ENCODE measurements around the gene HS6ST2. TPM values are rescaled to one million over a fixed set of nuclear protein-coding genes. Genes with fewer than 3 reads are reported as not detected.

The HS6ST2 gene
- total RNA-seq, 4 donors from 2014 or later: 0.14 to 1.1 TPM; not detected in 2

DNA sequence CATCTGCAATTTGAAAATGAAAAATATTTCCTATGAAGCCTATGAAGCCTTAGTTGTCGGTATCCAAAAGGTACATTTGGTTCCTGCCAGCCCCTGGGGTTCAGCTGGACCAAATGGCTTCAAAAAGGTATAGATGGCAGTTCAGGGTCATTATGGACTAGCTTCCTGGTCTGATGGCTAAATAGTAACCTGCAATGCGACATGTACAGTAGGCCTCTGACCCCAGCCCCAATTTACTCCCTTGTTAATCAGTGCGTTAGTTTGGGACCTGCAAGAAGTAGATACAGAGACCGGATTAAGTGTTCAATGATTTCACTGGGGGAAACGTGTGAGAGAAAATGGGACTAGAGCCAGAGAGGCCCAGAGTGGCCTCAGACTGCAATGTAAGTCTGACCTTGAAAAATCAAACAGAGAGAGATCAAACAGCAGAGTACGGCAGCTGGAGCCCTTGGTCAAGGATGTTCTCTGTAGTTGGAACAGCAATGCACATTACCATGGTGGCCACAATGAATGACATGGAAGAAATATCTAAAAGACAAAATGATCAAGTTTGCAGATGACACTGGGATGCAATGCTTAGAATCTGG, 354.6 kb downstream of the HS6ST2 start:
- Histone ChIP-seq H3K27ac (no peak overlapping the region), H3K4me3 (no peak overlapping the region), H3K36me3 (no peaks in the 10 kb centered on the region), H3K4me1 (no peaks in the 10 kb centered on the region), H3K9me3 (no peaks in the 10 kb centered on the region), H3K27me3 (no peaks in the 10 kb centered on the region)
- DNase-seq: no peak
- WGBS, 2 donors (ENCODE audit: low coverage in 1 of 2): 81% methylated on average over 6 of the region's 6 CpGs; no CpG with 5 or more reads in 1 of the 2 donors
- in situ Hi-C loops (cut with MboI; ENCODE audit: low pct_ligation_motif_present in 1 of 4, low pct_unique_long_range_greater_than_20kb in 1 of 4, low sequenced_read_pairs in 3 of 4) (loop anchor here (10.0 to 25.0 kb wide), 3 partner anchors 309 to 741 kb away; no protein-coding TSS in a partner anchor), intact Hi-C loops (cut with DNase I; ENCODE audit: low total_unique reads) (no loop called here)
- TF ChIP-seq POLR2A (IDR thresholded peaks at IDR 0.05) (no peak), EP300 (IDR thresholded peaks at IDR 0.05; ENCODE audit: low read depth) (no peak), POLR2AphosphoS5 (IDR thresholded peaks at IDR 0.05) (no peak)
- TF ChIP-seq, protein P1, sequence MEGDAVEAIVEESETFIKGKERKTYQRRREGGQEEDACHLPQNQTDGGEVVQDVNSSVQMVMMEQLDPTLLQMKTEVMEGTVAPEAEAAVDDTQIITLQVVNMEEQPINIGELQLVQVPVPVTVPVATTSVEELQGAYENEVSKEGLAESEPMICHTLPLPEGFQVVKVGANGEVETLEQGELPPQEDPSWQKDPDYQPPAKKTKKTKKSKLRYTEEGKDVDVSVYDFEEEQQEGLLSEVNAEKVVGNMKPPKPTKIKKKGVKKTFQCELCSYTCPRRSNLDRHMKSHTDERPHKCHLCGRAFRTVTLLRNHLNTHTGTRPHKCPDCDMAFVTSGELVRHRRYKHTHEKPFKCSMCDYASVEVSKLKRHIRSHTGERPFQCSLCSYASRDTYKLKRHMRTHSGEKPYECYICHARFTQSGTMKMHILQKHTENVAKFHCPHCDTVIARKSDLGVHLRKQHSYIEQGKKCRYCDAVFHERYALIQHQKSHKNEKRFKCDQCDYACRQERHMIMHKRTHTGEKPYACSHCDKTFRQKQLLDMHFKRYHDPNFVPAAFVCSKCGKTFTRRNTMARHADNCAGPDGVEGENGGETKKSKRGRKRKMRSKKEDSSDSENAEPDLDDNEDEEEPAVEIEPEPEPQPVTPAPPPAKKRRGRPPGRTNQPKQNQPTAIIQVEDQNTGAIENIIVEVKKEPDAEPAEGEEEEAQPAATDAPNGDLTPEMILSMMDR (IDR thresholded peaks at IDR 0.05): no peak

DNA sequence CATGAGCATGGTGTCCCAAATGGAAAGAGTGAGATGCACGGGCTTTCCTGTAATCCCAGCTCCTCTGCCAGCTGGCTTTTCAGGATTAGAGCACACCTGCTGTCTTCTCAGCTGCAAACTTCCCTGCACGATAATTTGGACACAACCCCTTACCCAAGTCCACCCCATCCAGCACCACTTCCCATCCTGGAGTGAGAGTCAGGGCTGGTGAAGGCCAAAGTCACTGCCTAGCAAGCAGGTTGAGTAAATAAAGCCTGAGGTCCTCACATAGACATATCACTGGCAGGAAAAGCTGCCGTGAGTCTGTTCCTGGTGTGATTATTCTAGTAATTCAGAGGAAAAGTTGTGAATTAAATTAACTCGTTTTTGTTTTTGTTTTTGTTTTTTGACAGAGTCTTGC, 355.7 kb downstream of the HS6ST2 start:
- intact Hi-C loops (cut with DNase I; ENCODE audit: low total_unique reads): no loop called here
- no peak overlapping the region for H3K27ac ChIP-seq
- no peaks in the 10 kb centered on the region for H3K4me1 ChIP-seq
- no peaks in the 10 kb centered on the region for H3K36me3 ChIP-seq
- no peak for DNase-seq
- 55% methylated on average over 4 of the region's 4 CpGs; no CpG with 5 or more reads in 1 of the 2 donors for WGBS, 2 donors (ENCODE audit: low coverage in 1 of 2)
- H3K9me3 ChIP-seq: no peaks in the 10 kb centered on the region
- TF ChIP-seq POLR2A (IDR thresholded peaks at IDR 0.05) (no peak), EP300 (IDR thresholded peaks at IDR 0.05; ENCODE audit: low read depth) (no peak), POLR2AphosphoS5 (IDR thresholded peaks at IDR 0.05) (no peak)
- TF ChIP-seq, protein P1 (IDR thresholded peaks at IDR 0.05): no peak
- no peaks in the 10 kb centered on the region for H3K27me3 ChIP-seq
- H3K4me3 ChIP-seq: no peak overlapping the region
- in situ Hi-C loops (cut with MboI; ENCODE audit: low pct_ligation_motif_present in 1 of 4, low pct_unique_long_range_greater_than_20kb in 1 of 4, low sequenced_read_pairs in 3 of 4): loop anchor here (10.0 to 25.0 kb wide), 3 partner anchors 308 to 740 kb away; no protein-coding TSS in a partner anchor

DNA sequence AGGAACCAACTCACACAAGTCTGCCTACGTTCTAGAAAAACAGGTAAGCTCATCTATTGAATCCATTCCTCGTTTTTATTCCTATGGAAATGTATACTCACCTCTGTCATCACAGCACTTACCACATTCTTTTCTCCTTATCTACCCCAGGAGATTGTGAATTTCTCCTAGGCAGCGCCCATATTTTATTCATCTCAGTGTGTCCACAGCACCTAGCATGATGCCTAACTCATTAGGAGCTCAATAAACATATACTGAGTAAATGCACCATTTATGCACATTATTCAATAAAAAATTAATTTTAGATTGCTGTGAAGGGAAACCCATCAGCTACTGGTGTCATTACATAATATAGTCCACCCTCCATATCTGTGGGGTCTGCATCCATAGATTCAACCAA, 363.4 kb downstream of the HS6ST2 start:
- Histone ChIP-seq H3K9me3 (no peaks in the 10 kb centered on the region), H3K4me1 (no peaks in the 10 kb centered on the region), H3K36me3 (no peaks in the 10 kb centered on the region), H3K27me3 (no peaks in the 10 kb centered on the region), H3K4me3 (no peak overlapping the region), H3K27ac (no peak overlapping the region)
- WGBS, 2 donors (ENCODE audit: low coverage in 1 of 2): 63 to 83% methylated on average over 3 of the region's 3 CpGs
- no peak for DNase-seq
- in situ Hi-C loops (cut with MboI; ENCODE audit: low pct_ligation_motif_present in 1 of 4, low pct_unique_long_range_greater_than_20kb in 1 of 4, low sequenced_read_pairs in 3 of 4) (no loop called here), intact Hi-C loops (cut with DNase I; ENCODE audit: low total_unique reads) (no loop called here)
- TF ChIP-seq EP300 (IDR thresholded peaks at IDR 0.05; ENCODE audit: low read depth) (no peak), POLR2A (IDR thresholded peaks at IDR 0.05) (no peak), POLR2AphosphoS5 (IDR thresholded peaks at IDR 0.05) (no peak)
- TF ChIP-seq, protein P1 (IDR thresholded peaks at IDR 0.05): no peak

DNA sequence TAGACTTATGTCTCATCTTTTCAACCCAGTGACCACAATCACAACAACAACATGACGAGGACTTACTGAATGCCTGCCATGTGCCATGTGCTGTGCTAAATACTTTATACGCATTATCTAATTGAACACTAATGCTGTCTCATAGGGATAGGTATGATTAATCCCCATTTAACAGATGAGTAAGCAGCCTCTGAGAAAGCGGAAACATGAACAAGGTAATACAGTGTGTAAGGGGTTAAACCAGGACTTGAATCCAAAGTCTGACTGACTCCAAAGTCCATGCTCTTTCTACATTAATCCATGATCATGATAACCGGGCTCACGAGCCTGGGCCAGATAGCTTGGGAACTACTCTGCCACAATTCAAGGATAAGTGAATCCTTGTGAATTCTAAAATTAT, 364.3 kb downstream of the HS6ST2 start:
- no peaks in the 10 kb centered on the region for H3K27me3 ChIP-seq
- no peak overlapping the region for H3K27ac ChIP-seq
- 74% methylated on average over 5 of the region's 5 CpGs; no CpG with 5 or more reads in 1 of the 2 donors for WGBS, 2 donors (ENCODE audit: low coverage in 1 of 2)
- no peak overlapping the region for H3K4me3 ChIP-seq
- no peaks in the 10 kb centered on the region for H3K36me3 ChIP-seq
- TF ChIP-seq, protein P1 (IDR thresholded peaks at IDR 0.05): no peak
- TF ChIP-seq POLR2A (IDR thresholded peaks at IDR 0.05) (no peak), EP300 (IDR thresholded peaks at IDR 0.05; ENCODE audit: low read depth) (no peak), POLR2AphosphoS5 (IDR thresholded peaks at IDR 0.05) (no peak)
- in situ Hi-C loops (cut with MboI; ENCODE audit: low pct_ligation_motif_present in 1 of 4, low pct_unique_long_range_greater_than_20kb in 1 of 4, low sequenced_read_pairs in 3 of 4): no loop called here
- no peaks in the 10 kb centered on the region for H3K9me3 ChIP-seq
- no peaks in the 10 kb centered on the region for H3K4me1 ChIP-seq
- intact Hi-C loops (cut with DNase I; ENCODE audit: low total_unique reads): no loop called here
- no peak for DNase-seq
